Inferior parietal cortex (tissue), 1 donor: ENCODE measurements around the gene TRIM27.
"Not testable (repeated sequence)": the region's sequence is repeated elsewhere in the genome, so short reads cannot be mapped to it uniquely, and the experiment has no call there.

Experiments
- DNase-seq: peaks from one replicate; pipeline ENCODE4 v3.0.0-alpha.2; 2016; ENCODE audit errors: extremely low spot score

Gene TRIM27, protein sequence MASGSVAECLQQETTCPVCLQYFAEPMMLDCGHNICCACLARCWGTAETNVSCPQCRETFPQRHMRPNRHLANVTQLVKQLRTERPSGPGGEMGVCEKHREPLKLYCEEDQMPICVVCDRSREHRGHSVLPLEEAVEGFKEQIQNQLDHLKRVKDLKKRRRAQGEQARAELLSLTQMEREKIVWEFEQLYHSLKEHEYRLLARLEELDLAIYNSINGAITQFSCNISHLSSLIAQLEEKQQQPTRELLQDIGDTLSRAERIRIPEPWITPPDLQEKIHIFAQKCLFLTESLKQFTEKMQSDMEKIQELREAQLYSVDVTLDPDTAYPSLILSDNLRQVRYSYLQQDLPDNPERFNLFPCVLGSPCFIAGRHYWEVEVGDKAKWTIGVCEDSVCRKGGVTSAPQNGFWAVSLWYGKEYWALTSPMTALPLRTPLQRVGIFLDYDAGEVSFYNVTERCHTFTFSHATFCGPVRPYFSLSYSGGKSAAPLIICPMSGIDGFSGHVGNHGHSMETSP

DNA sequence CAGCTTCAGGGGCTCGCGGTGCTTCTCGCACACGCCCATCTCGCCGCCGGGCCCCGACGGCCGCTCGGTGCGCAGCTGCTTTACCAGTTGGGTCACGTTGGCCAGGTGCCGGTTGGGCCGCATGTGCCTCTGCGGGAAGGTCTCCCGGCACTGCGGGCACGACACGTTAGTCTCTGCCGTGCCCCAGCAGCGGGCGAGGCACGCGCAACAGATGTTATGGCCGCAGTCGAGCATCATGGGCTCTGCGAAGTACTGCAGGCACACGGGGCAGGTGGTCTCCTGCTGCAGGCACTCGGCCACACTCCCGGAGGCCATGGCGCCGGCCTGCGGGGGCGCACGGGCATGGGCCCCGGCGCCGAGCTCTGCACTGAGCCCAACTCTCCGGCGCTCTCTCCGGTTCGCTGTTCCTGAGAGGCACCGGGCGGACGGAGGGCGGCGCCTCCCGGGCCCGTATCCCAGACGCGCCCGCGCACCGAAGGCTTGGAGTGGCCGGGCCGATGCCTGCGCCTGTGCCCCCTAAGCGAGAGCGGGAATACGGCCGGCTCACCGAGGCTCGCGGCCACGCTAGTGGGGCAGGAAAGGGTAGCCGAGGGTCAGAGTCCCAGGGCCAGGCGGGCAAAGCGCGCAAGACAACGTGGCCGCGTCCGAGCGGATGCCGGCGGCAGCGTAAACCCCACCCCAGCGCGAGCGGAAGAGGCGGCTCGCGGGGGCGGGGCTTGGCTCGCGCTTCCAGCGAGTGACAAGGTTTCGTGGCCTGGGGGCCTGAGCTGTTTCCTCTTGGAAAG, at the start of gene TRIM27:
TSS of gene TRIM27 (minus strand) at position 668 of the 785 bp plus-strand sequence. CDS start at position 315, 353 bp downstream.
- peak; percentile 93 for DNase-seq

DNA sequence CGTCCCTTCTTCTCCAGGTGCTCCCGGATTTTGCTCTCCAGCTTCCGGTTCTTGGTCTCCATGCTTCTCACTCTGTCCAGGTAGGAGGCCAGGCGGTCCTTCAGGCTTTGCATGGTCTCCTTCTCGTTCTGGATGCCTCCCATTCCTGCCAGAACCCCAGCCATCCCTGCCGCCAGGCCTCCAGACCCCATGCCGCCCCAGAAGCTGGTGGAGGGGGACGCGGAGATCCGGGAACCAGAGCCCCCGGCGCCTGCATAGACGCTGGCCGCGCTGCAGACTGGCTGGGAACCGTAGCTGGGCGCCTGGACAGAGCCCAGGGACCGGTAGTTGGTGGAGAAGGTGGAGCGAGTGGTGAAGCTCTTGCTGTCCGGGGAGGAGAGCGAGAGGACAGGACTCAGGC, 46.3 kb upstream of the TRIM27 start:
- not testable (repeated sequence) for DNase-seq

- DNase-seq, result no peak
These were observed 45.3 kb upstream of the TRIM27 start for GRCh38 chr6:28969129-28969528.

DNA sequence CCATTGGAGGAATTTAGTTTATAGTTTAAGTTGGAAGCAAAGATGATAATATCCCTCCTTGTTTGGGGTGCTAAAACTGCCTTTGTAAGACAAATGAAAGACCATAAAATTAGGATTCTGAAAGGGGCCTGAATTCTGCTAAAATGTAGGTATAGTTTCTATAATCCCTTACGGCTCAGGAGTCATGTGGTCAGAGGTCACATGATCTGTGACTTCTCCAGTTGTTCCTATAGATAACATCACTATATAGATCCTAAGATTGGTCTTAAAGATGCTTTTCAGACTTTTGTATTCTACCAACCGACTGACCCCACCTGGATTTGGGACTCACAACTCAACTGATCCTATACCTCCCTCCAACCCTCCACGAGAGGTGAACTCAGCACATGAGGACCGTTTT, 44.7 kb upstream of the TRIM27 start:
- DNase-seq, result no peak

DNA sequence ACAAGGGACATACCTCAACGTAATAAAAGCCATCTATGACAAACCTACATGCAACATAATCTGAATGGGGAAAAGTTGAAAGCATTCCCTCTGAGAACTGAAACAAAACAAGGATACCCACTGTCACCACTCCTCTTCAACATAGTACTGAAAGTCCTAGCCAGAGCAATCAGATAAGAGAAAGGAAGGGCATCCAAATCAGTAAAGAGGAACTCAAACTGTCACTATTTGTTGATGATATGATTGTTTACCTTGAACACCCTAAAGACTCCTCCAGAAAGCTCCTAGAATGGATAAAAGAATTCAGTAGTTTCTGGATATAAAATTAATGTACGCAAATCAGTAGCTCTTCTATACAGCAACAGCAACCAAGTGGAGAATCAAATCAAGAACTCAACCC, 41.9 kb upstream of the TRIM27 start:
- no peak for DNase-seq

- no peak for DNase-seq
These were observed 37.2 kb upstream of the TRIM27 start for GRCh38 chr6:28960846-28961500.

DNA sequence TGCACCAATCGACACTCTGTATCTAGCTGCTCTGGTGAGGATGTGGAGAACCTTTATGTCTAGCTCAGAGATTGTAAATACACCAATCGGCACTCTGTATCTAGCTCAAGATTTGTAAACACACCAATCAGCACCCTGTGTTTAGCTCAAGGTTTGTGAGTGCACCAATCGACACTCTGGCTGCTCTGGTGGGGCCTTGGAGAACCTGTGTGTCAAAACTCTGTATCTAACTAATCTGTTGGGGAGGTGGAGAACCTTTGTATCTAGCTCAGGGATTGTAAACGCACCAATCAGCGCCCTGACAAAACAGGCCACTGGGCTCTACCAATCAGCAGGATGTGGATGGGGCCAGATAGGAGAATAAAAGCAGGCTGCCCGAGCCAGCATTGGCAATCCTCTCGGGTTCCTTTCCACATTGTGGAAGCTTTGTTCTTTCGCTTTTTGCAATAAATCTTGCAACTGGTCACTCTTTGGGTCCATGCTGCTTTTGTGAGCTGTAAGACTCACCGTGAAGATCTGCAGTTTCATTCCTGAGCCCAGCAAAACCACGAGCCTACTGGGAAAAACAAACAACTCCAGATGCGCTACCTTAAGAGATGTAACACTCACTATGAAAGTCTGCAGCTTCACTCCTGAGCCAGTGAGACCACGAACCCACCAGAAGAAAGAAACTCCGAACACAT, 34.9 kb upstream of the TRIM27 start:
- not testable (repeated sequence) for DNase-seq

GRCh38 chr6:28957795-28958314, 34.1 kb upstream of the TRIM27 start:
- DNase-seq, result not testable (repeated sequence)

GRCh38 chr6:28956331-28956730, 32.5 kb upstream of the TRIM27 start:
- no peak for DNase-seq

DNA sequence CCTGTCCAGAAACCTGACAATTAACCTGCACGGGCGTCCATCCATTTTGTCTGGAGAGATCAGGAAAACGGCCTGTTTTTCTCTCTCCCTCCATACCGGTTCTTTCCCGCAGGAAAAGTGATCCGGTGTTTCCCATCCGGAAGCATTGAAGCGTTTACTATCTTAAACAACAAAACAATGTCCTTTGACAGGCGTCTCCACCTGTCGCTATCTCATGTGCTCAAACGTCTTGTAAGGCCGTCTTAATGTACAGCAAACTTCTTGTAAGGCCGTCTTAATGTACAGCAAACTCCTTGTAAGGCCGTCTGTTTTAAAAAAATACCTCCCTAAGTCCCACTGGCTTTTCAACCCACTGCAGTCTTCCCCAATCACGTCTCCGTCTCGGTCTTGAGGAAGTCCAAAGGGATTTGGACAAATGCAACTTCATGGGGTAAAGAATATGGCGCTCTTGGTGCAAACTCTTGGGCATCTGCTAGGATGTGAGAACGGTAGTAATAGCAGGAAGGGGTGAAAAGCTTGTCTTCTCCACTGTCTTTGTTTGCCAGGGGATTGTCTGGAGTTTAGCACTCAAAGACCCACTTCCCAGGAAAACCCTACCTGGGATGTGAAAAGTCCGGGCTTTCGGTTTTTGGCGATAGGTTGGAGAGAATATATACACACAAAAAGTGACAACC, 29.9 kb upstream of the TRIM27 start:
- DNase-seq, result no peak

DNA sequence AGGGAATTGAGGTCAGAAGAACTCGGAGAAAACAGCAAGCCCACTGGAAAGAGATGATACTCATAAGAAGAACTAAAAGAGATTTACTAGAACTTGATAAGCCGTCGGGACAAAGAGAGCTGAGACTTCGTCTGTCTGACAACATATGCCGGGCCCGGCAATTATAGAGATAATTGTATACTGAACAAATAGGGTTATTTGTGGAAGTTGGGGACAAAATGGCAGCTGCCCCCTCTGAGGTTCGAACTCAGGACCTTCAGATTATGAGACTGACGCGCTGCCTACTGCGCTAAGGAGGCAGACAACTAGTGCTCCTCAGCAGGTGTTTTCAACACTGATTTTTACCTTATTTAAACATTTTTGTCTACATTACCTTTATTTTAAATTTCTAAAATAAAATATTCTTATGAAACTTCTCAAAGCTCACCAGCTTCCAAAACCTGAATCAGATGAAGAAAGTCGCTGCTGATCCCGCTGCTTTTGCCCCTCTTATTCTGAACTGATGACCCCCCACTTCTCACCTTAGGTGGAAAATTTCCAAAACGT, 29.3 kb upstream of the TRIM27 start:
- peak; percentile 65 for DNase-seq

DNA sequence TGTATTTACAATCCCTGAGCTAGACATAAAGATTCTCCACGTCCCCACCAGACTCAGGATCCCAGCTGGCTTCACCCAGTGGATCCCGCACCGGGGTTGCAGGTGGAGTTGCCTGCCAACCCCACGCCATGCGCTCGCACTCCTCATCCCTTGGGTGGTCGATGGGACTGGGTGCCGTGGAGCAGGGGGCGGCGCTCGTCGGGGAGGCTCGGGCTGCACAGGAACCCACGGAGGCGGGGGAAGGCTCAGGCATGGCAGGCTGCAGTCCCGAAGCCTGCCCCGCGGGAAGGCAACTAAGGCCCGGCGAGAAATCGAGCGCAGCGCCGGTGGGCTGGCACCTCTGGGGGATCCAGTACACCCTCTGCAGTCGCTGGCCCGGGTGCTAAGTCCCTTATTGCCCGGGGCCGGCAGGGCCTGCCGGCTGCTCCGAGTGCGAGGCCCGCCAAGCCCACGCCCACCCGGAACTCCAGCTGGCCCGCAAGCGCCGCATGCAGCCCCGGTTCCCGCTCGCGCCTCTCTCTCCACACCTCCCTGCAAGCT, 25.9 kb upstream of the TRIM27 start:
- DNase-seq, result not testable (repeated sequence)

DNA sequence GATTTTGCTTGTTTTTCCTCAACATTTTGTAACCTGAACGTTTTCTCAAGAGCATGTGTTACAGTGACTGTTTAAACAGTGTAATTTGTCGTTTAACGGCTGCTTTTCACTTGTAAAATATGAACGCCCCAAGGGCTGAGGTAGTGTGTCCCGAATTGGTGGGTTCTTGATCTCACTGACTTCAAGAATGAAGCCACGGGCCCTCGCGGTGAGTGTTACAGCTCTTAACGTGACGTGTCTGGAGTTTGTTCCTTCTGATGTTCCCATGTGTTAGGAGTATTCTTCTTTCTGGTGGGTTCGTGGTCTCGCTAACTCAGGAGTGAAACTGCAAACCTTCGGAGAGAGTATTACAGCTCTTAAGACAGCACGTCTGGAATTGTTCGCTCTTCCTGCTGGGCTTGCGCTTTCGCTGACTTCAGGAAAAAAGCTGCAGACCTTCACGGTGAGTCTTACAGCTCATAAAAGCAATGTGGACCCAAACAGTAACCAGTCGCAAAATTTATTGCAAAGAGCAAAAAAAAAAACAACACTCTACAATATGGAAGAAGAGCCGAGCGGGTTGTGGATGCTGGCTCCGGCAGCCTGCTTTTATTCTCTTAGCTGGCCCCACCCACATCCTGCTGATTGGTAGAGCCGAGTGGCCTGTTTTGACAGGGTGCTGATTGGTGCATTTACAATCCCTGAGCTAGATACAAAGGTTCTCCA, 25.1 kb upstream of the TRIM27 start:
- no peak for DNase-seq

DNA sequence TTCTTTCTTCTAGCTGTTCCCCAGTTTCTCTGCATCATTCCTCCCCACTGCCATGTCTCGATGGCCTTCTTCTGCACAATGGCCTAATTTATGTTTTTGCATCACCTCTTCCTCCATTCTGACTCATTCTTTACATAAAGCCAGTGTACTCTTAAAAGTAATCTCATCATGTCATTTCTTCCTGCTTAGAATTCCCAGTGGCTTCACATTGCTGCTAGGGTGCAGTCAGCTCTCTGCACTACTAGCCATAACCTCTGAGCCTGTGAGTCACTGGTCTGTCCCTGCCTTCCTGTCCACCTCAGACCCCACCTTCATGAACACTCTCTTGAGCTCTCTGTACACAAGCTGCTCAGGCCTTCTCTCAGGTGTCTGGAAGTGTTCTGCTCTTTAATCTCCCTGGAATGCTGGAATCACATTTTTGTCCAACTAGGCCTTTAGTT, 24.1 kb upstream of the TRIM27 start:
- no peak for DNase-seq

DNA sequence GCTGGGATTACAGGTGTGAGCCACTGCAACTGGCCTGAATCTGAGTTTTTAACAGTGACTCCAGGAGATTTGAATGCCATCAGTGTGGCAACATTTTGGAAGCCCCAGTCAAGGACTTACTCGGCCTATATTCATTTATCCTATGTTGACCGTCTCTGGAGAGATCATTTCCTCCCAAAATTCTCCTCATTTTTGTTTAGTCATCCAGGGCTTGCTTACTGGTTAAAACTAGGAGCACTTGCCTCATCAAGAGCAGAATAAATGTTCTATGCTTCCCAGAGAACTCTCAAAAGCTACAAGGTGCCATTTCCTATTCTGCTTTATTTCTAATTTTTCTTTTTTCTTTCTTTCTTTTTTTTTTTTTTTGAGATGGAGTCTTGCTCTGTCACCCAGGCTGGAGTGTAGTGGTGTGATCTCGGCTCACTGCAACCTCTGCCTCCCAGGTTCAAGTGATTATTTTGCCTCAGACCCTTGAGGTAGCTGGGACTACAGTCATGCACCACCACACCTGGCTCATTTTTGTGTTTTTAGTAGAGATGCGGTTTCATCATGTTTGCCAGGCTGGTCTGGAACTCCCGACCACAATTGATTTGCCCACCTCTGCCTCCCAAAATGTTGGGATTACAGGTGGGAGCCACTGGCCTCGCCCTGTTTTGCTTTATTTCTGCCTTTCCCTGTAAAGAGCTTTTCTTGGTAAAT, 23.4 kb upstream of the TRIM27 start:
- no peak for DNase-seq

- no peak for DNase-seq
These were observed 21.6 kb upstream of the TRIM27 start for GRCh38 chr6:28945349-28945748.

DNA sequence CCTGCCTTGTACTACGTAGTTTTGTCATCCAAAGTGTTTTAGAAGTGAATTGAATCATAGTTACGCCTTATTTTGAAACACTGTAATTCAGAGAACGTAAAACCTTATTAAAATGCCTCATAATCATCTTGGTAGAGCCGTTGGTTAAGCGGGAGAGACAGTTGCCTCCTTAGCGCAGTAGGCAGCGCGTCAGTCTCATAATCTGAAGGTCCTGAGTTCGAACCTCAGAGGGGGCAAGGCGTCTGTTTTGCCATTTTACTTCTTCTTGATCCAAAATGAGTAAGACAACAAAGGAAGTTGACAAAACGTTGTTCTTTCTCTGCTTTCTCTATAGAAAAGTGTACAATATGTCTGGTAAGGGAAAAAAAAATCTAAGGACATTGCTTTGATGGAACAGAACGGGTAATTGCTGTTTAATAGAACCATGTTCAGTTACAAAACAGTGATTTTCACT, 20.7 kb upstream of the TRIM27 start:
- DNase-seq, result peak; percentile 90

- DNase-seq, result peak; percentile 72
These were observed 20.0 kb upstream of the TRIM27 start for GRCh38 chr6:28943557-28944411.
